ENCODE data around the gene CRYGB.

The CRYGB gene, protein sequence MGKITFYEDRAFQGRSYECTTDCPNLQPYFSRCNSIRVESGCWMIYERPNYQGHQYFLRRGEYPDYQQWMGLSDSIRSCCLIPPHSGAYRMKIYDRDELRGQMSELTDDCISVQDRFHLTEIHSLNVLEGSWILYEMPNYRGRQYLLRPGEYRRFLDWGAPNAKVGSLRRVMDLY

GRCh38 chr2:208146006-208146405, at the start of gene CRYGB:
Gene CRYGB (minus strand): TSS chr2:208146158. CDS start chr2:208146120, 38 bp downstream.
- no peak for DNase-seq (ENCODE audit: low spot score)

GRCh38 chr2:208195531-208195930, 49.6 kb upstream of the CRYGB start:
- DNase-seq (ENCODE audit: low spot score), result no peak

DNA sequence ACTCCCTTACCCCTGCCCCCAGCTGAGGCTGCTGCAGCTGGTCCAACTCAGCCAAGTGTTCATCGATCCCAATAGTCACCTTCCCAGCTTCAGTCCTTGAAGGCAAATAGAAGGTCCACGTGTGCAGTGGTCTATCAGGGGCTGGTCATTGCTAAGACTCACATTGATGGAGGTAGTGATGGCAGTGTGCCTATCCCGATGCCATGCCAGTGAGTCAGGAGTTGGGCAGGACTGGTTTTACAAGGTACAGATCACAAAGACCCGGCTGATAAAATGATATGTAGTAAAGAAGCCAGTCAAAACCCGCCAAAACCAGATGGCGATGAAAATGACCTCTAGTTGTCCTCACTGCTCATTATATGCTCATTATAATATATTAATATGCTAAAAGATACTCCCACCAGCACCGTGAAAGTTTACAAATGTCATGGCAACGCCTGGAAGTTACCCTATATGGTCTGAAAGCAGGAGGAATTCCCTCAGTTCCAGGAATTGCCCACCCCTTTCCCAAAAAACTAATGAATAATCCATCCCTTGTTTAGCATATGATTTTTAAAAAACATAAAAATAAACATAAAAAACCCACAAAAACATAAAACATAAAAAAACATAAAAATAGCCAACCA, 46.8 kb upstream of the CRYGB start:
- DNase-seq (ENCODE audit: low spot score), result no peak

DNA sequence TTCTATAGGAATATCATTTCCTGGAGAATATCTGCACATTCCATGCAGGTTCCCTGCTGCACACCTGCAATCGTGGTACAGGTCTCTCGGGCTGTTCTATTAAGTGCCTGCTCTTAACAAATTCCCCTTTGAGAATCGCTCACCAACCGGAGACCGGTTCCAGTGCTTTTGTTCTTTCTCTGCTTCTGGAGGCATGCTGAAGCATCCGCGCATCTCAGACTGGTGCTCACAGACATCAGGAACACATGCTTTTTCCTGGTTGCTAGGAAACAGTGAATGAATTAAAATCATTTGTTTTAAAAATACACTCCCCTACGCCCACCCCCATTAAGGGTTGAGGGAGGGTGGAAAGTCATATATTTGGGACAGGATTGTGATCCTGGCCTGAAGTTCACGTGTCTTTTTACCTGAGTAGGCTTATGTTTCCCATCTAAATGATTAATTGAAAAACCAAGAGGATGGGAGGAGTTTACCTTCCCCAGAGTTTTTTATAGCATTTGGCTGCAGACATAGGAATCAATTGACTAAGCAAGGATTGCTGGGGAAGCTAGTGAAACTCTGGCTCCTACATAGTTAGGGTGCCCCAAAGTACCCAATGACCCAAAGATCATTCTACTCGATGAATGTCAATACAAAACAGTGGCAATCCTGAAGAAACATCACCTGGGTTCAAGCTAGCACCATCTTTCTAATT, 44.0 kb upstream of the CRYGB start, which contains the start of gene C2orf80:
TSS of gene C2orf80 (minus strand) at position 221 of the 694 bp plus-strand sequence. CDS start 3,044 bp downstream, outside the sequence.
- DNase-seq (ENCODE audit: low spot score), result no peak

- no peak for DNase-seq (ENCODE audit: low spot score)
Measured at GRCh38 chr2:208189069-208189809, 43.3 kb upstream of the CRYGB start.

- DNase-seq (ENCODE audit: low spot score), result no peak
Measured at GRCh38 chr2:208186893-208187292, 40.9 kb upstream of the CRYGB start.

DNA sequence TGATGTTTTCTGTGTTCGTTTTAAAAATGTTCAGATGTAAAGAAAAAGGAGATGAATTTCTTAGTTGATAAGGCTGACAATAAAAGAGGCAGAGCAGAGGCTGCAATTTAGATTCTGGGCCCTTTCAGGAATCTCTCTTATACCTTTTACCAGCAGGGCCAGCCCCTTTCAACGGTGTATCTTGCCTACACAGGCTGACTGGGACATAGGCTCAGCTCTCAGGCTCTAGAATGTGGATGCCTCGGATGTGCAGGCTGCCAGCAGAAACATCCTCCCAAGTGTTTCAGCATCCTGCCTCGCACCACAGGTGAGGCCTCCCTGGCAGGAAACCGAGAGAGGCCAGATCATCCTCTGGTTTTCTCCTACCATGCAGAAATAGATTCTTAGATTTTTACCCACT, 40.5 kb upstream of the CRYGB start:
- DNase-seq (ENCODE audit: low spot score), result no peak

DNA sequence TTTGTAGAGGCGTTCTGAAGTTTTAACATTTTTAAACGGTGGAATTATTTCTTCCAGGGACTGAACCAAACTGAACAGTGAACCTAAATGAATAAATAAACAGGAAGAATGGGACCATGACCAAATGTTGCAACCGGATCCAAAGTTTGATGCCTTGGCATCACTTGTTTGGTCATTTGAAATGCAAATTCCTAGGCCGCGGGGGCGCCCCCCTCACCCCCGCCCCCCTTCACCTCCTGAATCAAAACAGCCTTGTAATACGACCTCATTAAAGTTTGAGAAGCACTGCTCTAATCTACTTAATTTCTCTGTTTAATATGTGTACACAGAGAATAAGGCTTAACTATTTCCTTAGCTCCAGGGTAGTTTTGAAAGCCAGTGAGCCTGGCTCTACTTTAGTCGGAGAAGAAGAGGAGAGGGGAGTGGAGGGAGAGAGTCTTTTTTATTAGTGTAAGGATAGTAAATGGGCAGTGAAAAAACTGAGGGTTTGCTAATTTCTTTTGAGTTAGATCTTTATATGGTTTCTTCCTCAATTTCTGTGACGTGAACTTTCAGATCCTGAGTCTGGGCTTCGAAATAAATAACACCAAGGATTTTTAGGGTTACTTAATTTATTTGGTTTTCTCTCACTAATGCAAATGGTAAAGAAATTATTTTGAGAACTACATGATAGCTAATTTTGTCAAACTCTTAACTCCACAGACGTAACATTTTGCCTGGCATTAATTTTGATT, 38.2 kb upstream of the CRYGB start:
- DNase-seq (ENCODE audit: low spot score), result no peak

DNA sequence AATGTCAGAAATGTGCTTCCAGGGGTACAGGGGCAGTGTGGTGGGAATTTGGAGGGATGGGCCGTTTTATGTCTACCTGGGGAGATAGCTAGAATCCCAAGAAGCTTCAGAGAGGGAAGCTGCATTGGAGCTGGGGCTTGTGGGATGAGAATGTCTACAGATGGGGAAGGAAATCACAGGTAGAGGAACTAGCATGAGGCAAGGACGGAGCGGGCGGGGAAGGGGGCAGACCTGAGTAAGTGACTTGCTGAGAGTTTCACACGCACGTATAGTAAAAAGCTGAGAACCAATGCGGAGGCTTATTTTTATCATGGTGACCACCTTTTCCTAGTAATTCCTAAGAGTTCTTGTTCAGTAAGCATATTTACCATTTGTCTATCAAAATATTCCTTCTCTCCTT, 37.6 kb upstream of the CRYGB start:
- no peak for DNase-seq (ENCODE audit: low spot score)

DNA sequence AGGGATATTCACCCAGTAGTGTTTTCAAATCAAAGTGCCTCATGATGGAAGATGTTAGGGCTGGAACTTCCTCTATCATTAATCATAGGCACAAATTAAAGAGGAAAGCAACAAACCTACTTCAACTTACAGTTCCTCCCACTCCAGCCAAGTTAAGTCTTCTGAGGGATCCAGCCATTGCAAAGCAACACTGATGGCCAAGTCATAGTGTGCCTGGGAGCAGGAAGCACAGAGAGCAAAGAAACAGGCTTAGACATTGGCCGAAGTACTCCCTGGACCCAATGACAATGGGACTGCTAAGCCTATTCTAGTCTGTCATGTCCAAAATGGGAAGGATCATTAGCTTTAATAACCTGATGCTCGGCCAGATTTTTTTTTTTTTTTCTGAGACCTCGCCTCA, 36.9 kb upstream of the CRYGB start:
- DNase-seq (ENCODE audit: low spot score), result no peak

DNA sequence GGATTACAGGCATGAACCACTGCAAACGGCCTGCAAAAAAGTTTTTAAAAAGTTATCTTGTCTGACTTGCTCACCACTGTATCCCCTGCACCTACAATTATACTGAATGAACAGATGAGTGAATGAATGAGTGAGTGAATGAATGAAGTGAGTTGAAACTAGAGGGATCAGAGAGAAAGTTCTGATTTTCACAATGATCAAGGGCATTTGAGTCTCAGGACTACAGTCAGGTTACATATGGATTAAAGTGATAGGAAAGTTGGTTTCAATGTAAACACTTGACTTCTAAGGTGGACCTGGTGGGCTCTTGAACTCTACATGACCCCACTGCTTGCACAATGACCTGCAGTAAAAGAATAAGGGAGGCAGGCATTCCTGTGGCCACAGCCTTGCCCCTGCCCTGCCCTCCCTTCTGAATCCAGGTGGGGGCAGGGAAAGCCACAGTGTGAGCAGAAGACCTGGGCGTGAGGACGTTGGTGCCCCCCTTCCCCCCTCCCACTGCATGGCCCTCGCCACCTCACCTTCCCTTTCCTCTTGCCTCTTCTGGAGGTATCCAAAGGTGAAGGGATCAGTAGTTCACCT, 33.2 kb upstream of the CRYGB start:
- no peak for DNase-seq (ENCODE audit: low spot score)

GRCh38 chr2:208175840-208176153, 29.8 kb upstream of the CRYGB start:
- no peak for DNase-seq (ENCODE audit: low spot score)

GRCh38 chr2:208175069-208175839, 29.3 kb upstream of the CRYGB start:
- peak; percentile 51 for DNase-seq (ENCODE audit: low spot score)

- DNase-seq (ENCODE audit: low spot score), result no peak
Measured at GRCh38 chr2:208174144-208174543, 28.2 kb upstream of the CRYGB start.

DNA sequence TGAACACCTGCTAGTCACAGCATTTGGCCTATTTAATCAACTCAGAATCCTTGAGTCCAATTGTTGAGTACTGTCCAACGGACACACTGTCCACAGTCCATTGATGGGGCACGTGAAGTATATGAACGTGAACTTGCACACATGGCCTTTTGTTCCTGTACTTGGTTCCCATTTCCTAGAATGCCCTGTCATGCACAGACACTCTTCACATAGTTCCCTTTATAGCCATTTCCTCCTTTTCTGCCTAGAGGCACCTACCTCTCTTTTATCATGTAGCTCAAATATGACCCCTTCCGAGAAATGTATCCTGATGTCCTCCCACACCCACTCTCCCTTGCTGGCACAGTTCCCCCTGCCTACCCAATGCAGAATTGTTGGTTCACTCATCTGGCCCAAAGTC, 26.2 kb upstream of the CRYGB start:
- DNase-seq (ENCODE audit: low spot score), result no peak

GRCh38 chr2:208164951-208165755, 19.2 kb upstream of the CRYGB start:
- DNase-seq (ENCODE audit: low spot score), result no peak

- no peak for DNase-seq (ENCODE audit: low spot score)
Measured at GRCh38 chr2:208163489-208163888, 17.5 kb upstream of the CRYGB start, which contains the start of gene CRYGA. Gene CRYGA (minus strand): TSS chr2:208163589. CDS start chr2:208163556, 33 bp downstream.

- no peak for DNase-seq (ENCODE audit: low spot score)
Measured at GRCh38 chr2:208156439-208156838, 10.5 kb upstream of the CRYGB start.

- no peak for DNase-seq (ENCODE audit: low spot score)
Measured at GRCh38 chr2:208153156-208153555, 7.2 kb upstream of the CRYGB start.

DNA sequence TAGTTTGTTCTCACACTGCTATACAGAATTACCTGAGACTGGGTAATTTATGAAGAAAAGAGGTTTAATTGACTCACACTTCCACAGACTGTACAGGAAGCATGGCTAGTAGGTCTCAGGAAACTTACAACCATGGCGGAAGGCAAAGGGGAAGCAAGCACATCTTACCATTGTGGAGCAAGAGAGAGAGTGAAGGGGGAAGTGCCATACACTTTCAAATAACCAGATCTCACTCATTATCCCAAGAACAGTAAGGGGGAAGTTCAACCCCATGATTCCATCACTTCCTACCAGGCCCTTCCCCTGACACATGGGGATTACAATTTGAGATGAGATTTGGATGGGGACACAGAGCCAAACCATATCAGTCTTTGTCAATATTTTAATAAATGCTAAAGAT, 5.0 kb upstream of the CRYGB start:
- no peak for DNase-seq (ENCODE audit: low spot score)

All from HuH-7.5 (cell line).